ENCODE measurements around the gene GAPDH.
"Not testable (repeated sequence)": the region's sequence is repeated elsewhere in the genome, so short reads cannot be mapped to it uniquely, and the experiment has no call there.

GAPDH gene

GRCh38 chr12:6555018-6555691 is 20.8 kb downstream of the GAPDH start:
- ATAC-seq = no peak
- TF ChIP-seq ARNTL (CRISPR knock-in tag; IDR thresholded peaks at IDR 0.05; ENCODE audit: borderline replicate concordance, low read depth) (no peak), ZNF70 (CRISPR knock-in tag; IDR thresholded peaks at IDR 0.05) (no peak), BACH2 (CRISPR knock-in tag; IDR thresholded peaks at IDR 0.05; ENCODE audit: borderline replicate concordance) (no peak), ZFP3 (CRISPR knock-in tag; IDR thresholded peaks at IDR 0.05) (no peak), TCF4 (CRISPR knock-in tag; IDR thresholded peaks at IDR 0.05; ENCODE audit: borderline replicate concordance) (no peak), GLIS3 (CRISPR knock-in tag; IDR thresholded peaks at IDR 0.05) (no peak), ISL1 (CRISPR knock-in tag; IDR thresholded peaks at IDR 0.05) (no peak), SNAI2 (CRISPR knock-in tag; IDR thresholded peaks at IDR 0.05) (no peak), ESRRG (CRISPR knock-in tag; IDR thresholded peaks at IDR 0.05) (no peak), CSDC2 (CRISPR knock-in tag; IDR thresholded peaks at IDR 0.05) (no peak), TOX (CRISPR knock-in tag; IDR thresholded peaks at IDR 0.05; ENCODE audit: borderline replicate concordance) (no peak), CSRNP3 (CRISPR knock-in tag; IDR thresholded peaks at IDR 0.05) (no peak), RARB (CRISPR knock-in tag; IDR thresholded peaks at IDR 0.05) (no peak), ZFP30 (CRISPR knock-in tag; IDR thresholded peaks at IDR 0.05) (no peak)
- TF ChIP-seq, protein P1, sequence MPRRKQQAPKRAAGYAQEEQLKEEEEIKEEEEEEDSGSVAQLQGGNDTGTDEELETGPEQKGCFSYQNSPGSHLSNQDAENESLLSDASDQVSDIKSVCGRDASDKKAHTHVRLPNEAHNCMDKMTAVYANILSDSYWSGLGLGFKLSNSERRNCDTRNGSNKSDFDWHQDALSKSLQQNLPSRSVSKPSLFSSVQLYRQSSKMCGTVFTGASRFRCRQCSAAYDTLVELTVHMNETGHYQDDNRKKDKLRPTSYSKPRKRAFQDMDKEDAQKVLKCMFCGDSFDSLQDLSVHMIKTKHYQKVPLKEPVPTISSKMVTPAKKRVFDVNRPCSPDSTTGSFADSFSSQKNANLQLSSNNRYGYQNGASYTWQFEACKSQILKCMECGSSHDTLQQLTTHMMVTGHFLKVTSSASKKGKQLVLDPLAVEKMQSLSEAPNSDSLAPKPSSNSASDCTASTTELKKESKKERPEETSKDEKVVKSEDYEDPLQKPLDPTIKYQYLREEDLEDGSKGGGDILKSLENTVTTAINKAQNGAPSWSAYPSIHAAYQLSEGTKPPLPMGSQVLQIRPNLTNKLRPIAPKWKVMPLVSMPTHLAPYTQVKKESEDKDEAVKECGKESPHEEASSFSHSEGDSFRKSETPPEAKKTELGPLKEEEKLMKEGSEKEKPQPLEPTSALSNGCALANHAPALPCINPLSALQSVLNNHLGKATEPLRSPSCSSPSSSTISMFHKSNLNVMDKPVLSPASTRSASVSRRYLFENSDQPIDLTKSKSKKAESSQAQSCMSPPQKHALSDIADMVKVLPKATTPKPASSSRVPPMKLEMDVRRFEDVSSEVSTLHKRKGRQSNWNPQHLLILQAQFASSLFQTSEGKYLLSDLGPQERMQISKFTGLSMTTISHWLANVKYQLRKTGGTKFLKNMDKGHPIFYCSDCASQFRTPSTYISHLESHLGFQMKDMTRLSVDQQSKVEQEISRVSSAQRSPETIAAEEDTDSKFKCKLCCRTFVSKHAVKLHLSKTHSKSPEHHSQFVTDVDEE (CRISPR knock-in tag; IDR thresholded peaks at IDR 0.05) = no peak
- TF ChIP-seq, protein P2, sequence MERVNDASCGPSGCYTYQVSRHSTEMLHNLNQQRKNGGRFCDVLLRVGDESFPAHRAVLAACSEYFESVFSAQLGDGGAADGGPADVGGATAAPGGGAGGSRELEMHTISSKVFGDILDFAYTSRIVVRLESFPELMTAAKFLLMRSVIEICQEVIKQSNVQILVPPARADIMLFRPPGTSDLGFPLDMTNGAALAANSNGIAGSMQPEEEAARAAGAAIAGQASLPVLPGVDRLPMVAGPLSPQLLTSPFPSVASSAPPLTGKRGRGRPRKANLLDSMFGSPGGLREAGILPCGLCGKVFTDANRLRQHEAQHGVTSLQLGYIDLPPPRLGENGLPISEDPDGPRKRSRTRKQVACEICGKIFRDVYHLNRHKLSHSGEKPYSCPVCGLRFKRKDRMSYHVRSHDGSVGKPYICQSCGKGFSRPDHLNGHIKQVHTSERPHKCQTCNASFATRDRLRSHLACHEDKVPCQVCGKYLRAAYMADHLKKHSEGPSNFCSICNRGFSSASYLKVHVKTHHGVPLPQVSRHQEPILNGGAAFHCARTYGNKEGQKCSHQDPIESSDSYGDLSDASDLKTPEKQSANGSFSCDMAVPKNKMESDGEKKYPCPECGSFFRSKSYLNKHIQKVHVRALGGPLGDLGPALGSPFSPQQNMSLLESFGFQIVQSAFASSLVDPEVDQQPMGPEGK (CRISPR knock-in tag; IDR thresholded peaks at IDR 0.05; ENCODE audit: borderline replicate concordance) = no peak

- ATAC-seq = not testable (repeated sequence)
Measured at GRCh38 chr12:6556496-6556817, 22.1 kb downstream of the GAPDH start.

- ATAC-seq = no peak
- no peak for TF ChIP-seq ESRRG (CRISPR knock-in tag; IDR thresholded peaks at IDR 0.05)
- no peak for TF ChIP-seq ZNF565 (CRISPR knock-in tag; conservative IDR thresholded peaks at IDR 0.05; ENCODE audit: low read depth)
- no peak for TF ChIP-seq RARB (CRISPR knock-in tag; IDR thresholded peaks at IDR 0.05)
- TF ChIP-seq POU6F1 (CRISPR knock-in tag; IDR thresholded peaks at IDR 0.05; ENCODE audit: borderline replicate concordance, low read depth) = no peak
- no peak for TF ChIP-seq ZC3H10 (CRISPR knock-in tag; IDR thresholded peaks at IDR 0.05)
- no peak for TF ChIP-seq SNAI2 (CRISPR knock-in tag; IDR thresholded peaks at IDR 0.05)
- TF ChIP-seq TCF4 (CRISPR knock-in tag; IDR thresholded peaks at IDR 0.05; ENCODE audit: borderline replicate concordance) = no peak
- no peak for TF ChIP-seq ZFP30 (CRISPR knock-in tag; IDR thresholded peaks at IDR 0.05)
- no peak for TF ChIP-seq ZFP3 (CRISPR knock-in tag; IDR thresholded peaks at IDR 0.05)
- no peak for TF ChIP-seq CSRNP3 (CRISPR knock-in tag; IDR thresholded peaks at IDR 0.05)
- TF ChIP-seq, protein P1 (CRISPR knock-in tag; IDR thresholded peaks at IDR 0.05) = no peak
- TF ChIP-seq ISL1 (CRISPR knock-in tag; IDR thresholded peaks at IDR 0.05) = no peak
- no peak for TF ChIP-seq ARNTL (CRISPR knock-in tag; IDR thresholded peaks at IDR 0.05; ENCODE audit: borderline replicate concordance, low read depth)
- TF ChIP-seq, protein P3, sequence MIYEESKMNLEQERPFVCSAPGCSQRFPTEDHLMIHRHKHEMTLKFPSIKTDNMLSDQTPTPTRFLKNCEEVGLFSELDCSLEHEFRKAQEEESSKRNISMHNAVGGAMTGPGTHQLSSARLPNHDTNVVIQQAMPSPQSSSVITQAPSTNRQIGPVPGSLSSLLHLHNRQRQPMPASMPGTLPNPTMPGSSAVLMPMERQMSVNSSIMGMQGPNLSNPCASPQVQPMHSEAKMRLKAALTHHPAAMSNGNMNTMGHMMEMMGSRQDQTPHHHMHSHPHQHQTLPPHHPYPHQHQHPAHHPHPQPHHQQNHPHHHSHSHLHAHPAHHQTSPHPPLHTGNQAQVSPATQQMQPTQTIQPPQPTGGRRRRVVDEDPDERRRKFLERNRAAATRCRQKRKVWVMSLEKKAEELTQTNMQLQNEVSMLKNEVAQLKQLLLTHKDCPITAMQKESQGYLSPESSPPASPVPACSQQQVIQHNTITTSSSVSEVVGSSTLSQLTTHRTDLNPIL (CRISPR knock-in tag; IDR thresholded peaks at IDR 0.05; ENCODE audit: low read depth) = no peak
- TF ChIP-seq CSDC2 (CRISPR knock-in tag; IDR thresholded peaks at IDR 0.05) = no peak
- no peak for TF ChIP-seq PPARA (CRISPR knock-in tag; IDR thresholded peaks at IDR 0.05; ENCODE audit: borderline replicate concordance)
- TF ChIP-seq GLIS3 (CRISPR knock-in tag; IDR thresholded peaks at IDR 0.05) = no peak
- TF ChIP-seq BACH2 (CRISPR knock-in tag; IDR thresholded peaks at IDR 0.05; ENCODE audit: borderline replicate concordance) = no peak
- TF ChIP-seq OSR1 (CRISPR knock-in tag; IDR thresholded peaks at IDR 0.05) = no peak
Measured at GRCh38 chr12:6556857-6557256, 22.5 kb downstream of the GAPDH start.
